ENCODE data around the gene NDUFB5. TPM values are rescaled to one million over a fixed set of nuclear protein-coding genes. Genes with fewer than 3 reads are reported as not detected.

Gene NDUFB5
- total RNA-seq, 1 experiment from 2014 or later: 95.6 TPM

DNA sequence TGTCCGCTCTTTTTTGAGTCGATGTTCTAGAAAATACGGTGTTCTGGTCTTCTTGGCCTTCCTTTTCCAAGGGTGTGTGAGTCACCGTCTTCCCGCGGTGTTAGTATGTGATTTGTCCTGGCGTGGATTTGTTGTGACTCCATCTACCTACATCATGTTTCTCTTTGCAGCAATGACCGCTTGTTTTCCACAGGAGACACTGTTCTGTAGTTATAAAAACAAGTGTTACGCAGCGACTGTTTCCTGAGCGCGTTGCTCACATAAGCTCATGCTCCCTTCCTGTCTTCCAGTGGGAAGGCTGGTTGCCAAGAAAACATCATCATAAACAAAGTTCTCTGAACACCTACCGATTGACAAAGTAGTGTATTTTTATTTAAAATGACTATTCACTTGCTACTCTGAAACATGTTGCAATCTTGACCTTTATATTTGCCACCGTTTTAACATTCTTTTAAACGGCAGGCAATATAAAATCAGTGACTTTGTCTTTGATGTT, 67.2 kb downstream of the NDUFB5 start:
- Mint-ChIP-seq H3K27ac (peak overlapping the region; percentile 59), H3K4me3 (no peak overlapping the region)
- no peak for ATAC-seq

DNA sequence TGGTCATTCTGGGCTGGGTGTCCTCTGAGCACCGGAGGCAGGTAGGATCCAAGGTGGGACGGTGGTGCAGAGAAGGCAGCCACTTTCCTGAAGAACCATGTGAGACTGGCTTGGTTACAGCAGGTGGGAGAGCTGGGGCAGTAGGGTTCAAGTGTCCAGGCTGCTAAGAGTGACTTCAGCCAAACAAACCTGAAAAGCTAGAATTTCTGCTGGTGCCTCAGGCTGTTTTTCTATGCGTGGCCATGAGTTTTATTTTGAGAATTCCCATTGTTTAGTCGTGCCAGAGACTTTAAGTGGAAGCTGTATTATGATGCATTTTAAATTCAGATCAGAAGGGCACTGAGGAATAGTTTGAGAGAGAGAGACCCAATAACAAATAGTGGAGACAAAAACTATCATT, 68.3 kb downstream of the NDUFB5 start:
- ATAC-seq: no peak
- Mint-ChIP-seq H3K9me3 (no peaks in the 10 kb centered on the region), H3K27me3 (ENCODE audit: low read depth) (no peaks in the 10 kb centered on the region)

More for the DNA sequence above, 67.2 kb downstream of the NDUFB5 start:
- H3K27me3 Mint-ChIP-seq (ENCODE audit: low read depth): no peaks in the 10 kb centered on the region
- DNase-seq (ENCODE audit: low spot score): no peak
- POLR2A ChIA-PET: no interaction called here
- TF ChIP-seq SOX15 (CRISPR knock-in tag; IDR thresholded peaks at IDR 0.05) (no peak), ZNF219 (CRISPR knock-in tag; IDR thresholded peaks at IDR 0.05; ENCODE audit: borderline replicate concordance) (no peak), TP53 (CRISPR knock-in tag; IDR thresholded peaks at IDR 0.05) (no peak), ZNF232 (CRISPR knock-in tag; IDR thresholded peaks at IDR 0.05) (no peak), NFATC4 (CRISPR knock-in tag; IDR thresholded peaks at IDR 0.05) (no peak), TCF7 (CRISPR knock-in tag; IDR thresholded peaks at IDR 0.05; ENCODE audit: low read depth) (no peak), NFE2L1 (CRISPR knock-in tag; IDR thresholded peaks at IDR 0.05) (no peak)
- TF ChIP-seq, protein P1, sequence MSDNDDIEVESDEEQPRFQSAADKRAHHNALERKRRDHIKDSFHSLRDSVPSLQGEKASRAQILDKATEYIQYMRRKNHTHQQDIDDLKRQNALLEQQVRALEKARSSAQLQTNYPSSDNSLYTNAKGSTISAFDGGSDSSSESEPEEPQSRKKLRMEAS (CRISPR knock-in tag; IDR thresholded peaks at IDR 0.05): no peak
- no peaks in the 10 kb centered on the region for H3K36me3 Mint-ChIP-seq
- peaks cover 23% of the 10 kb centered on the region for H3K4me1 Mint-ChIP-seq
- H3K9me3 Mint-ChIP-seq: no peaks in the 10 kb centered on the region
- CTCF ChIA-PET: no interaction called here

More for the DNA sequence above, 68.3 kb downstream of the NDUFB5 start:
- no peak overlapping the region for H3K4me3 Mint-ChIP-seq
- POLR2A ChIA-PET: no interaction called here
- DNase-seq (ENCODE audit: low spot score): no peak
- H3K4me1 Mint-ChIP-seq: peaks cover 21% of the 10 kb centered on the region
- TF ChIP-seq RORB (CRISPR knock-in tag; IDR thresholded peaks at IDR 0.05) (no peak), NR1H2 (CRISPR knock-in tag; IDR thresholded peaks at IDR 0.05) (no peak), TCF7 (CRISPR knock-in tag; IDR thresholded peaks at IDR 0.05; ENCODE audit: low read depth) (no peak), ZNF121 (CRISPR knock-in tag; IDR thresholded peaks at IDR 0.05) (no peak), TP53 (CRISPR knock-in tag; IDR thresholded peaks at IDR 0.05) (no peak), NFATC4 (CRISPR knock-in tag; IDR thresholded peaks at IDR 0.05) (no peak), NR3C1 (CRISPR knock-in tag; conservative IDR thresholded peaks at IDR 0.05; ENCODE audit: low read depth) (no peak), NFE2L1 (CRISPR knock-in tag; IDR thresholded peaks at IDR 0.05) (no peak), ZNF396 (CRISPR knock-in tag; IDR thresholded peaks at IDR 0.05; ENCODE audit: borderline replicate concordance) (no peak), ZNF317 (CRISPR knock-in tag; IDR thresholded peaks at IDR 0.05; ENCODE audit: borderline replicate concordance, low read depth) (no peak), SP1 (CRISPR knock-in tag; conservative IDR thresholded peaks at IDR 0.05) (no peak), TEAD1 (CRISPR knock-in tag; IDR thresholded peaks at IDR 0.05) (no peak)
- TF ChIP-seq, protein P2, sequence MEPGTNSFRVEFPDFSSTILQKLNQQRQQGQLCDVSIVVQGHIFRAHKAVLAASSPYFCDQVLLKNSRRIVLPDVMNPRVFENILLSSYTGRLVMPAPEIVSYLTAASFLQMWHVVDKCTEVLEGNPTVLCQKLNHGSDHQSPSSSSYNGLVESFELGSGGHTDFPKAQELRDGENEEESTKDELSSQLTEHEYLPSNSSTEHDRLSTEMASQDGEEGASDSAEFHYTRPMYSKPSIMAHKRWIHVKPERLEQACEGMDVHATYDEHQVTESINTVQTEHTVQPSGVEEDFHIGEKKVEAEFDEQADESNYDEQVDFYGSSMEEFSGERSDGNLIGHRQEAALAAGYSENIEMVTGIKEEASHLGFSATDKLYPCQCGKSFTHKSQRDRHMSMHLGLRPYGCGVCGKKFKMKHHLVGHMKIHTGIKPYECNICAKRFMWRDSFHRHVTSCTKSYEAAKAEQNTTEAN (CRISPR knock-in tag; IDR thresholded peaks at IDR 0.05): no peak
- TF ChIP-seq, protein P3, sequence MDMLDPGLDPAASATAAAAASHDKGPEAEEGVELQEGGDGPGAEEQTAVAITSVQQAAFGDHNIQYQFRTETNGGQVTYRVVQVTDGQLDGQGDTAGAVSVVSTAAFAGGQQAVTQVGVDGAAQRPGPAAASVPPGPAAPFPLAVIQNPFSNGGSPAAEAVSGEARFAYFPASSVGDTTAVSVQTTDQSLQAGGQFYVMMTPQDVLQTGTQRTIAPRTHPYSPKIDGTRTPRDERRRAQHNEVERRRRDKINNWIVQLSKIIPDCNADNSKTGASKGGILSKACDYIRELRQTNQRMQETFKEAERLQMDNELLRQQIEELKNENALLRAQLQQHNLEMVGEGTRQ (CRISPR knock-in tag; IDR thresholded peaks at IDR 0.05): no peak
- TF ChIP-seq, protein P4, sequence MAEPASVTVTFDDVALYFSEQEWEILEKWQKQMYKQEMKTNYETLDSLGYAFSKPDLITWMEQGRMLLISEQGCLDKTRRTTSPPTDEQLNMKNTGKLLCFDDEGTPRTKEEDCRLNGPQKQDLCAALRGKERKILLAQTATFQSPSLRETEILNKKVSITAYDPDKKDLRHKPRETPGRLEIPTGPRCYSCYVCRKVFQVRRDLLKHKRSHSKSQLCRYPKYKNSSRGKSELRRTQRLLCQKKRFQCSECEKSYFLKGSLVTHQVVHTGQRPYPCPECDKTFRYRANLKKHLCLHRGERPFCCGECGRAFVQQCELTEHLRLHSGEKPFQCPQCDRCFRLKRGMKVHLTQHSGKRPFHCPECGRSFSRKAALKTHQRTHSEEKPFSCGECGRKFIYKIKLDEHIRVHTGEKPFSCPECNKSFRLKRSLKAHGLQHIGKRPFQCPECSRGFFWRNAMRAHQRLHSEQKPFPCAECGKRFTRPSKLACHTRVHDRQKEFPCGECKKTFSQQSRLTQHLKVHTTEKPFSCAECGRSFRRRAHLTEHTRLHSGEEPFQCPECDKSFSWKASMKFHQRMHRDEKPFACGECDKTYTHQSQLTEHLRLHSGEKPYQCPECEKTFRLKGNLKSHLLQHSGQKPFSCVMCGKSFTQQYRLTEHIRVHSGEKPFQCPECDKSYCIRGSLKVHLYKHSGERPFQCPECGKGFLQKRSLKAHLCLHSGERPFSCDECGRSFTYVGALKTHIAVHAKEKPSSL (CRISPR knock-in tag; conservative IDR thresholded peaks at IDR 0.05): no peak
- TF ChIP-seq, protein P5, sequence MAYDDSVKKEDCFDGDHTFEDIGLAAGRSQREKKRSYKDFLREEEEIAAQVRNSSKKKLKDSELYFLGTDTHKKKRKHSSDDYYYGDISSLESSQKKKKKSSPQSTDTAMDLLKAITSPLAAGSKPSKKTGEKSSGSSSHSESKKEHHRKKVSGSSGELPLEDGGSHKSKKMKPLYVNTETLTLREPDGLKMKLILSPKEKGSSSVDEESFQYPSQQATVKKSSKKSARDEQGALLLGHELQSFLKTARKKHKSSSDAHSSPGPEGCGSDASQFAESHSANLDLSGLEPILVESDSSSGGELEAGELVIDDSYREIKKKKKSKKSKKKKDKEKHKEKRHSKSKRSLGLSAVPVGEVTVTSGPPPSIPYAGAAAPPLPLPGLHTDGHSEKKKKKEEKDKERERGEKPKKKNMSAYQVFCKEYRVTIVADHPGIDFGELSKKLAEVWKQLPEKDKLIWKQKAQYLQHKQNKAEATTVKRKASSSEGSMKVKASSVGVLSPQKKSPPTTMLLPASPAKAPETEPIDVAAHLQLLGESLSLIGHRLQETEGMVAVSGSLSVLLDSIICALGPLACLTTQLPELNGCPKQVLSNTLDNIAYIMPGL (CRISPR knock-in tag; IDR thresholded peaks at IDR 0.05): no peak
- TF ChIP-seq, protein P6, sequence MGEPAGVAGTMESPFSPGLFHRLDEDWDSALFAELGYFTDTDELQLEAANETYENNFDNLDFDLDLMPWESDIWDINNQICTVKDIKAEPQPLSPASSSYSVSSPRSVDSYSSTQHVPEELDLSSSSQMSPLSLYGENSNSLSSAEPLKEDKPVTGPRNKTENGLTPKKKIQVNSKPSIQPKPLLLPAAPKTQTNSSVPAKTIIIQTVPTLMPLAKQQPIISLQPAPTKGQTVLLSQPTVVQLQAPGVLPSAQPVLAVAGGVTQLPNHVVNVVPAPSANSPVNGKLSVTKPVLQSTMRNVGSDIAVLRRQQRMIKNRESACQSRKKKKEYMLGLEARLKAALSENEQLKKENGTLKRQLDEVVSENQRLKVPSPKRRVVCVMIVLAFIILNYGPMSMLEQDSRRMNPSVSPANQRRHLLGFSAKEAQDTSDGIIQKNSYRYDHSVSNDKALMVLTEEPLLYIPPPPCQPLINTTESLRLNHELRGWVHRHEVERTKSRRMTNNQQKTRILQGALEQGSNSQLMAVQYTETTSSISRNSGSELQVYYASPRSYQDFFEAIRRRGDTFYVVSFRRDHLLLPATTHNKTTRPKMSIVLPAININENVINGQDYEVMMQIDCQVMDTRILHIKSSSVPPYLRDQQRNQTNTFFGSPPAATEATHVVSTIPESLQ (CRISPR knock-in tag; IDR thresholded peaks at IDR 0.05): no peak
- TF ChIP-seq, protein P7, sequence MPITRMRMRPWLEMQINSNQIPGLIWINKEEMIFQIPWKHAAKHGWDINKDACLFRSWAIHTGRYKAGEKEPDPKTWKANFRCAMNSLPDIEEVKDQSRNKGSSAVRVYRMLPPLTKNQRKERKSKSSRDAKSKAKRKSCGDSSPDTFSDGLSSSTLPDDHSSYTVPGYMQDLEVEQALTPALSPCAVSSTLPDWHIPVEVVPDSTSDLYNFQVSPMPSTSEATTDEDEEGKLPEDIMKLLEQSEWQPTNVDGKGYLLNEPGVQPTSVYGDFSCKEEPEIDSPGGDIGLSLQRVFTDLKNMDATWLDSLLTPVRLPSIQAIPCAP (CRISPR knock-in tag; IDR thresholded peaks at IDR 0.05): no peak
- TF ChIP-seq, protein P8, sequence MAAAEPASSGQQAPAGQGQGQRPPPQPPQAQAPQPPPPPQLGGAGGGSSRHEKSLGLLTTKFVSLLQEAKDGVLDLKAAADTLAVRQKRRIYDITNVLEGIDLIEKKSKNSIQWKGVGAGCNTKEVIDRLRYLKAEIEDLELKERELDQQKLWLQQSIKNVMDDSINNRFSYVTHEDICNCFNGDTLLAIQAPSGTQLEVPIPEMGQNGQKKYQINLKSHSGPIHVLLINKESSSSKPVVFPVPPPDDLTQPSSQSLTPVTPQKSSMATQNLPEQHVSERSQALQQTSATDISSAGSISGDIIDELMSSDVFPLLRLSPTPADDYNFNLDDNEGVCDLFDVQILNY (CRISPR knock-in tag; IDR thresholded peaks at IDR 0.05): no peak
- TF ChIP-seq, protein P9, sequence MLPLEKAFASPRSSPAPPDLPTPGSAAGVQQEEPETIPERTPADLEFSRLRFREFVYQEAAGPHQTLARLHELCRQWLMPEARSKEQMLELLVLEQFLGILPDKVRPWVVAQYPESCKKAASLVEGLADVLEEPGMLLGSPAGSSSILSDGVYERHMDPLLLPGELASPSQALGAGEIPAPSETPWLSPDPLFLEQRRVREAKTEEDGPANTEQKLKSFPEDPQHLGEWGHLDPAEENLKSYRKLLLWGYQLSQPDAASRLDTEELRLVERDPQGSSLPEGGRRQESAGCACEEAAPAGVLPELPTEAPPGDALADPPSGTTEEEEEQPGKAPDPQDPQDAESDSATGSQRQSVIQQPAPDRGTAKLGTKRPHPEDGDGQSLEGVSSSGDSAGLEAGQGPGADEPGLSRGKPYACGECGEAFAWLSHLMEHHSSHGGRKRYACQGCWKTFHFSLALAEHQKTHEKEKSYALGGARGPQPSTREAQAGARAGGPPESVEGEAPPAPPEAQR (CRISPR knock-in tag; IDR thresholded peaks at IDR 0.05): no peak
- no peaks in the 10 kb centered on the region for H3K36me3 Mint-ChIP-seq
- peak overlapping the region; percentile 81 for H3K27ac Mint-ChIP-seq
- CTCF ChIA-PET: interaction anchor here (0.7 kb wide), 1 partner anchor 23 kb away, joined by 3 read pairs; no protein-coding TSS in a partner anchor

Measured in WTC11 (cell line).